Duodenal mucosa (tissue), 2 donors: Measurements from ENCODE around the gene TAF1A.

ENCODE experiments used
- H3K27ac ChIP-seq: one replicate; pipeline ENCODE4 v1.7.0; 2013; ENCODE audit warnings: low read depth, low read length
- H3K27me3 ChIP-seq, 2 donors: one replicate each; pipeline ENCODE4 v1.7.0; 2013; ENCODE audit warnings: low read length in 2 of 2, control low read depth in 1 of 2; ENCODE audit not compliant: insufficient read depth in 2 of 2, control insufficient read depth in 1 of 2
- H3K36me3 ChIP-seq, 2 donors: one replicate each; pipeline ENCODE4 v1.7.0; 2013; ENCODE audit warnings: low read length in 2 of 2, control low read depth in 1 of 2; ENCODE audit not compliant: insufficient read depth in 2 of 2, control insufficient read depth in 1 of 2
- H3K4me1 ChIP-seq, 2 donors: one replicate each; pipeline ENCODE4 v1.7.0; 2013; ENCODE audit warnings: low read length in 2 of 2, control low read depth in 1 of 2; ENCODE audit not compliant: insufficient read depth in 2 of 2, control insufficient read depth in 1 of 2
- H3K4me3 ChIP-seq, 2 donors: one replicate each; pipeline ENCODE4 v1.7.0; 2013; ENCODE audit warnings: low read length in 2 of 2, low read depth in 1 of 2
- H3K9ac ChIP-seq, 2 donors: one replicate each; pipeline ENCODE4 v1.7.0; 2013; ENCODE audit warnings: low read length in 2 of 2, low read depth in 1 of 2
- H3K9me3 ChIP-seq, 2 donors: one replicate each; pipeline ENCODE4 v1.7.0; 2013; ENCODE audit warnings: low read length in 2 of 2, control low read depth in 1 of 2; ENCODE audit not compliant: control insufficient read depth in 1 of 2

The TAF1A gene

GRCh38 chr1:222589462-222590302 lies at the start of gene TAF1A:
TSS of gene TAF1A (minus strand) at chr1:222589933.
- H3K4me1 ChIP-seq = peaks cover 11% of the 10 kb centered on the region in 2 donors
- peaks cover 0 to 6% of the 10 kb centered on the region in 2 donors for H3K36me3 ChIP-seq
- H3K9me3 ChIP-seq = no peaks in the 10 kb centered on the region
- H3K9ac ChIP-seq = peak within 1 kb of the TSS; percentile 40 to 69
- peak within 1 kb of the TSS; percentile 32 for H3K27ac ChIP-seq
- H3K27me3 ChIP-seq = no peaks in the 10 kb centered on the region
- peak within 1 kb of the TSS; percentile 95 to 97 for H3K4me3 ChIP-seq

GRCh38 chr1:222634180-222635013 lies 44.7 kb upstream of the TAF1A start:
- Histone ChIP-seq H3K27me3 (no peaks in the 10 kb centered on the region), H3K9ac (no peak overlapping the region), H3K9me3 (no peaks in the 10 kb centered on the region), H3K36me3 (peaks cover 23 to 65% of the 10 kb centered on the region in 2 donors), H3K4me3 (no peak overlapping the region), H3K4me1 (no peaks in the 10 kb centered on the region), H3K27ac (no peak overlapping the region)

GRCh38 chr1:222632749-222633148 lies 43.0 kb upstream of the TAF1A start:
- Histone ChIP-seq H3K27ac (no peak overlapping the region), H3K27me3 (no peaks in the 10 kb centered on the region), H3K9ac (no peak overlapping the region), H3K4me1 (no peaks in the 10 kb centered on the region), H3K36me3 (peaks cover 28 to 71% of the 10 kb centered on the region in 2 donors), H3K9me3 (no peaks in the 10 kb centered on the region), H3K4me3 (no peak overlapping the region)

GRCh38 chr1:222631611-222632208 lies 42.0 kb upstream of the TAF1A start:
- Histone ChIP-seq H3K4me1 (no peaks in the 10 kb centered on the region), H3K27me3 (no peaks in the 10 kb centered on the region), H3K36me3 (peaks cover 33 to 80% of the 10 kb centered on the region in 2 donors), H3K9ac (no peak overlapping the region), H3K9me3 (no peaks in the 10 kb centered on the region), H3K27ac (no peak overlapping the region), H3K4me3 (no peak overlapping the region)

GRCh38 chr1:222629921-222630535 lies 40.3 kb upstream of the TAF1A start:
- Histone ChIP-seq H3K27me3 (no peaks in the 10 kb centered on the region), H3K9ac (no peak overlapping the region), H3K36me3 (peaks cover 37 to 86% of the 10 kb centered on the region in 2 donors), H3K4me3 (no peak overlapping the region), H3K9me3 (no peaks in the 10 kb centered on the region), H3K27ac (no peak overlapping the region), H3K4me1 (no peaks in the 10 kb centered on the region)

DNA sequence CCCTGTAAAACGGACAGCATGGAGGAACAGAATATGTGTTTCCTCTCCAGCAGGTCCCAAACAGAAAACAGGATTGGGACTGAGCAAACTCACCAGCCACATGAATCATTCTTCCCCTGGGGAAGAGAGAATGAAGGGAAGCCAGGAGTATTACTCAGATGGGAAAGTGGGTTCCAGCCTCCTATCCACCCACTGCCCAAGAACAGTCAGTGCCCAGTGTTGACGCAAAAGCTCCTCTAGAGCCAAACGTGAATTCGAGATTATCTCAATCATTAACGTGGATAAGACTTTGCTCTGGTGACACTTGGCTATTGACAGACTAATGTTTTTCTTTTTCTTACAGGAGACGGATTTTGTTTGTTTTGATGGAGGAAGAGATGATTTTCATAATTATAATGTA lies 37.5 kb upstream of the TAF1A start:
- Histone ChIP-seq H3K9ac (no peak overlapping the region), H3K27ac (no peak overlapping the region), H3K36me3 (peaks cover 29 to 77% of the 10 kb centered on the region in 2 donors), H3K4me1 (peaks cover 0 to 8% of the 10 kb centered on the region in 2 donors), H3K27me3 (no peaks in the 10 kb centered on the region), H3K9me3 (no peaks in the 10 kb centered on the region), H3K4me3 (no peak overlapping the region)

DNA sequence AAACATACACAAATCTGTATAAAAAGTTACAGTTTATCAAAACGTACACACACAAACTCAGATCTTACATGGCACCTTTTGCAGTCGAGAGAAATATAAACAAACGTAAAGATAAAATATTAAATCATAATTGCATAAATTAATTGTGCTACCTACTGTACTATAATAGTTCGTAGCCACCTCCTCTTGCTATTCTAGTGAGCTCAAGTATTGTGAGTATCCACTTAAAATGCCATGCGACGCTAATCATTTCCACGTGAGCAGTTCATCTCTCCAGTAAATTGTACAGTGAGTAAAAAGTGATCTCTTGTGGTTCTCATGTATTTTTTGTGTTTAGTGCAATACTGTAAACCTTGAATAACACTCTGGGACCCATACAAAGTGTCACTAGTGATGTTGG lies 34.5 kb upstream of the TAF1A start:
- Histone ChIP-seq H3K9me3 (no peaks in the 10 kb centered on the region), H3K4me1 (peaks cover 5 to 16% of the 10 kb centered on the region in 2 donors), H3K36me3 (peaks cover 19 to 49% of the 10 kb centered on the region in 2 donors), H3K4me3 (no peak overlapping the region), H3K9ac (no peak overlapping the region), H3K27ac (no peak overlapping the region), H3K27me3 (no peaks in the 10 kb centered on the region)

- Histone ChIP-seq H3K36me3 (peaks cover 14 to 41% of the 10 kb centered on the region in 2 donors), H3K9ac (no peak overlapping the region), H3K9me3 (no peaks in the 10 kb centered on the region), H3K4me1 (peaks cover 10 to 18% of the 10 kb centered on the region in 2 donors), H3K27ac (no peak overlapping the region), H3K27me3 (no peaks in the 10 kb centered on the region), H3K4me3 (no peak overlapping the region)
Measured at GRCh38 chr1:222623458-222623857, 33.7 kb upstream of the TAF1A start.

DNA sequence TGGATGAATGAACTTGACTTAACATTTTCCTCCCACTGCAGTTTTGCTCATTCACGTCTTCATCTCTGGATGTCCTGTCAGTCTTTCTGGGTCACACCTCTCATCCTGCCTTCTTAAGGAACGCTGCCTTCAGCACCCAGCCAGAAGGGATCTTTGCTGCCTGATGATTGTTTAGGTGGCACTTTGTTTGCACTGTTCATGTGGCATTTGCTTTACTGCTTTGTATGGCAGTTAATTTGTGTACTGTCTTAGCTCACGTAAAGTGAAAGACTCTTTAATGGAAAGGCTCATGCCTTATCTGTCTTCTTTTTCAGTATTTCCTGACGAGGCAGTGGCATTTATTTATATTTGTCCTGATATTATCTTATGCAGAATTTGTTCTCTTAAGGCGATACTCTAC lies 33.0 kb upstream of the TAF1A start:
- Histone ChIP-seq H3K36me3 (peaks cover 14 to 34% of the 10 kb centered on the region in 2 donors), H3K27ac (no peak overlapping the region), H3K9me3 (no peaks in the 10 kb centered on the region), H3K27me3 (no peaks in the 10 kb centered on the region), H3K4me1 (peaks cover 10 to 18% of the 10 kb centered on the region in 2 donors), H3K9ac (no peak overlapping the region), H3K4me3 (no peak overlapping the region)
